Left forelimb (tissue), 1 donor: Measurements from ENCODE around the gene IRF2BP2.

Experiments
- DNase-seq: peaks from one replicate; pipeline ENCODE4 v3.0.0-alpha.2; 2018; ENCODE audit warnings: low spot score

IRF2BP2 gene

GRCh38 chr1:234634387-234634786, 24.4 kb upstream of the IRF2BP2 start:
- DNase-seq = no peak

GRCh38 chr1:234633246-234634003, 23.4 kb upstream of the IRF2BP2 start:
- DNase-seq = no peak

DNA sequence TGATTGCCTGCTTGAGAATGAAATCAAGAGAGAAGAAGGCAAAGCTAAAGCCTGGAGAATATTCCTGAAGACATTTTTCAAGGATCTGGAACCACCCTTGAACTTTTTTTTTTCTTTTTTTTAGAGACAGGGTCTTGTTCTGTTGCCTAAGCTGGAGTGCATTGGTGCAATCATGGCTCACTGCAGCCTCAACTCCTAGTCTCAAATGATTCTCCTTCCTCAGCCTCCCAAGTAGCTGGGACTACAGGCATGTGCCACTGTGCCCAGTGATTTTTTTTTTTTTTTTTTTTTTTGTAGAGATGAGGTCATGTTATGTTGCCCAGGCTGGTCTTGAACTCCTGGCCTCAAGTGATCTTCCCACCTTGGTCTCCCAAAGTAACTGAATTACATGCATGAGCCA, 22.2 kb upstream of the IRF2BP2 start:
- no peak for DNase-seq

DNA sequence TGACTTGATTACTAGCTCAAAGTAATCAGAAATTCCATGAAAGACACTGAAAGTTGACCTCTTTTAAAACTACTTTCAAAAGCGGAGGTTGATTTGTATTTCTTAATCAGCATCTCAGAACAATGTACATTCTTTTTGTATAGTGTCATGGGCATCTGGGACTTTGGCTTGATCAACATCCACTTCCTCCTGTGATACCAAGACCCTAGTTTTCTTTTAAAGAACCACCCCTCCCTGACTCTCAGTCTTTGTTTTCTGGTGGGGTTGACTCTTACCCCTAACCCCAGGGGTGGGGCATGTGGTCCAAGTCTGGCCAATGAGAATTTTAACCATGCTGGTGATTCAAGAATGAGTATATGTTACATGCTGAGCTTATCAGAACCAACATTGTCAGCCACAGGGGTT, 21.7 kb upstream of the IRF2BP2 start:
- DNase-seq = no peak

DNA sequence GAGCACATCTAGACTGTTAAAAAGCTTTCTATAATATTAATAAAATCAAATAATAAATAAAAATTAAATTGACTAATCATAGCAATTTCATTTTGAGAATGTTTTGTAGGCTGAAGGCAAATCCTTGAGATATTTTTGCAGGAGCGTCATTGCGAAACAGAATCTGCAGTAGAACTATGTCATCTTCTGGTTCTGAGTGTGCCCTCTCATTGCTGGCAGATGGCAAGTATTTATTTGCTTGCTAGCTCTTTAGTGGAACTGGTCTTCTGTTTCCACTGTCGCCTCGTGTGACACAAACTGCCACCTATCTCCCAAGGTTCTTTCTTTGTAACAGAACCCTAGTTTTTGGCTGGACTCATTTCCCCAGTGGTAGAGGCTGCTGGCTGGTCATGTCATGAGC, 19.0 kb upstream of the IRF2BP2 start:
- no peak for DNase-seq

- DNase-seq = no peak
These were observed 18.1 kb upstream of the IRF2BP2 start for GRCh38 chr1:234628089-234628488.

- DNase-seq = no peak
These were observed 17.3 kb upstream of the IRF2BP2 start for GRCh38 chr1:234627009-234627950.

DNA sequence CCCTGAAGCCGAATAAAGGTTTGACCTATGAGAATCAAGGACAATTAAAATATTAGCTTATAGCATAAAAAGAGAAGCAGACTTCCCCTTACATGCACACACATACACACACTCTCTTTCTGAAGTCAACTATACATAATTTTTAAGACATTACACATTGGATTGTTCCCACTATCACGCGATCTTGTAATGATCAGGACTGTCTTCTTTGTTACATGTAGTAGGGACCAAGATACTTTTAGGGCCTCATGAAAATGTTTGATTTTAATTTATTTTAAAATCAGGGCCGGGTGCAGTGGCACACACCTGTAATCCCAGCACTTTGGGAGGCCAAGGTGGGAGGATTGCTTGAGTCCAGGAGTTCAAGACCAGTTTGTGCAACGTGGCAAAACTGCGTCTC, 16.4 kb upstream of the IRF2BP2 start:
- no peak for DNase-seq

DNA sequence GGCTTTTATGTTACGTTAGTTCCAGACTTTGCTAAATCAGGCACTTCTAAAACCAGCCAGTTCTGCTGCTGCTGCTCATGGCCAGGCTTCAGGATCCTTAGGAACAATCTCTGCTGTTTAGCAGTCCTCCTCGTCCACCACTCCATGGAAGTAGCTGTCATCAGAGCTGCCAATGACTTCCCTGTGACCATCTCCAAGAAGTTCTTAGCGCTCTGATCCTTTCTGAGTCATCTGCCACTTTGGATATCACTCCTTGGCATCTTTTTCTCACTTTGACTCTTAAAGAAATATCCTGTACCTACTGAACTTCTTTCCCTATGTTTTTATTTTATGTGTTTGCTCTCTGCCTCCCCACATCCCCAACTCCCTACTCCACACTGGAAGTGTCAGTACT, 14.7 kb upstream of the IRF2BP2 start:
- no peak for DNase-seq

DNA sequence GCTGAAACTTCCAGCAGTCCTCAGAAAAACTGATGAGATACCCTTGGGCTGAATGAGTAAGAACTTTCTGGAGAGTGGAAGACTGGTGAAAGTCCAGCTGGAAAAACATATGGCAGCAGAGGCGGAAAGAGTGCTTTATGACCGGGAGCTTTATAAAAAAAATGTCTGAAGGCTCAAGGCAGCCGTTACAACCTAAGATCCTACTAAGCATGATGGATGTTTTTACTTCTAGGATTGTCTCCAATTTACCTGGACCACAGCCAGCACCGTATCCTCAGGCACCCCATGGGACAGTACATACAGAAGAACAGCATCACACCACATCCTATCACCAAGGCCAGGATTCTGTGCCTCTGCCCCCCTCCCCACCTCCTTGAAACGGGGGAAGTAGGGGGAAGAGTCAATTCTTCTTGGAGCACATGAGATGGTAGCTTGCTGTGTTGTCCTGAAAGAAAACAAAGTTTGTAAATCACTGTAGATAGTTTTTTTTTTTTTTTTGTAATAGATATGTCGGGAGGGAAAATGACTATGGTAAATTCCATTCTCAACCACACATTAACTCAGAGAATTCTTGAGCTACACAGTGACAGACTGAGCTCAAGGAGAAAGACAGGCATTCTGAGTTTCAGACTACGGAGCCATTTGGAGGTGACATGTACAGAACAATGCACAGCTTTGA, 11.8 kb upstream of the IRF2BP2 start:
- DNase-seq = peak; percentile 76

DNA sequence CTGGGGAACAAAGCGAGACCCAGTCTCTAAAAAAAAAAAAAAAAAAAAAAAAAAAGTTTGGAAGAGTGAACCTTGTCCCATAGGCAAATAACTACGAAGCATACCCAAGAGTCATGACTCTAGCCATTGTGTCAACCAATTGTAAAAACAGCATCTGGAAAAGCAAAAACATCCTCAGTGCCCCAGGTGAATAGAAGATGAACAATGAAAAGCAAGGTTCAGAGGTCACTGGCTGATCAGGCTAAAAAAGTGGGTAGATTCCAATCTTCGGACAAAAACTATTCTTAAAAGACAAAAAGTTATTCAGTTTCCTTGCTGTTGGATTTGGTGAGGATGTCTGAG, 11.1 kb upstream of the IRF2BP2 start:
- no peak for DNase-seq

DNA sequence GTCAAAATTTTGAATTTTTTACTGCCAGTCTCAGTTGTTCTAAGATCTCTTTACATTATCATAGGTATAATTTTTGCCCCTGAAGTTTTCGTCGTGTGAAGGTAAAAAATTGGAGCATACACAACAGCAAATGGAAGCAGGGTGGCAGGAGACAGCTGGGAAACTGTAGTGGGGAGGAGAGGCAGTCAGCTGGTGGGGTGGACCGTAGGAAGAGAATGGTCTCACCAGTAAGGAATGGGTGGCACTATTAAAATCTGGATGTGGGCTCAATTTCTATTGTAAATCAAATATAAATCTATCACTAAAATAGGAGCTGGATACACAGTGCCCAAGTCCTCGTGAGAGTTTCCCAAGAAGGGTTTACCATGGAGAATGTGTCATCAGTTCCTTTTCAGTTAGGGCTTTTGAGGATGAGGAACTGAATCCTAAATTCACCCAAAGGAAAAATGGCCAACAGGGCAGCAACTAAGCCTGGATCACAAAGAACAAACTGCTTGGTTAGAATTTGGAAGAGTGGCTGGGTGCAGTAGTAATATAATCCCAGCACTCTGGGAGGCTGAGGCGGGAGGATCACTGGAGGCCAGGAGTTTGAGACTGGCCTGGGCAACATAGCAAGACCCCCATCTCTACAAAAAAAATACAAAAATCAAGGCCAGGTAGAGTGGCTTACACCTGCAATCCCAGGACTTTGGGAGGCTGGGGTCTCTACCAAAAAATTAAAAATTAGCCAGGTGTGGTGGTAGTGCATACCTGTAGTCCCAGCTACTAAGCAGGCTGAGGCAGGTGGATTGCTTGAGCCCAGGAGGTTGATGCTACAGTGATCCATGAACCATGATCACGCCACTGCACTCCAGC, 10.5 kb upstream of the IRF2BP2 start:
- DNase-seq = no peak

- no peak for DNase-seq
These were observed 9.8 kb upstream of the IRF2BP2 start for GRCh38 chr1:234619794-234620247.

DNA sequence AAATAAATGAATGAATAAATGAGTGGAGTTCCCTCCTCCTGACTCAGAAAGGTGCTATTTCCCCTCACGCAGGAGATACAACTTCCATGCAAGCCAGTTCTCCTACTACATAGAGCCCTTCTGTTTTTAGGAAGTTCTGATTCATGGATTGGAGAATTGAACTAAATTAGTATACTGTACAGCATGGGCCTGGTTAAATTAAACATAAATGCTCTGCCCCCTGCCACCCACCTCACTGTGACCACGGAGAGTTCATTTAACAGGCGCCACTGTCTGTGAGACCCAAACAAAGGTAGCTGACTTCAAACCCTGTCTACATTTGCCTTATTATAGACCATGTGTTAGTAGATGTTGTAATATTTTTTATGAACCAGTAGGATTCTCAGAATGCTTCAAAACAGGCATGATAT, 9.1 kb upstream of the IRF2BP2 start:
- DNase-seq = no peak

DNA sequence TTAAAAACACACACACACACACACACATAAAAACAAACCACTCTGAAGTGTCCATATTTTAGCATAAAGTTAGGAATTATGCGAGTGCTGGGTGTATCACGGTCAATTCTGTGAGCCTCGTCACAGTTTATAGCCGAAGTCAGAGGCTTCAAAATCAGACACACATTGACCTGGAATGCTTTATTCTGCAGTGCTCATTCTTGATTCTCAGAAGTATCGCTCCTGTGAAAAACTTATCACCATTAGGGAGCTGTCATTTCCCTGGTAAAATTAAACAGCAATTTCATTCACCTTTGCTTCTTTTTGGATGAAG, 8.7 kb upstream of the IRF2BP2 start:
- no peak for DNase-seq

GRCh38 chr1:234617986-234618736, 8.2 kb upstream of the IRF2BP2 start:
- no peak for DNase-seq

DNA sequence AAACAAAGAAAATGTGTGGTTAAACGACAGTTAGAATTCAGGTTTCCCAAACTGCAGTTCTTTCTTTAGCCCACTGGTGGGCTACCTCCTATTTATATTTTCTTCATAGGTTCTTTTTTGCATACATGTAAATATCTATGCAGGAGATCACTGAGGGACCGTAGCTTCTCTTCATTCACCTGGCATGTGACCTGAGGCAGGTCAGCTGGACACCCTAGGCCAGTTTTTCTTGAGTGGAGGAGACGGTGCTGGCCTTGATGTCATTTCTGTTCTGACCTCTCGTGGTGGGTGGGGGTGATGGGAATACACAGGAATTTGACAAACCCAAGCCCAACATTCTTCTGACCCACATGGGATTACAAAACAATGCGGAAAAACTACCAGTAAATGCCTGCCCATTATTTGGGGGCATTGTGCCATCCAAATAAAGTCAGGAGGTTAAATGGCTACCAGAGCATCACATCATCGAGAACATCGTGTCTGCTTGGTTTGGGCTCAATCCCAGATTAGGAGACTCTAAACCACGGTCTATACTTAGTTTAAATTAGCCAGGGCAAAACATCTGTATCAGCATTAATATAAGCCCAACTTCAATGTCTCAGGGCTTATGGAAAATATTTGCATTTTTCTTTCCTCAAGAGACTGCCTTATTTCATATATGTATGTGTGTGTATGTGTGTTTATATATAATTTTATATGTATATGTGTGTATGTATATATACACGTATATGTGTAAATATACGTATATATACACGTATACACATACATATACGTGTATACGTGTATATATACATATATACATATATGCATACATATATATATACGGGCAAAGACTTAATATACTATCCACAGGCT, 7.4 kb upstream of the IRF2BP2 start:
- no peak for DNase-seq

DNA sequence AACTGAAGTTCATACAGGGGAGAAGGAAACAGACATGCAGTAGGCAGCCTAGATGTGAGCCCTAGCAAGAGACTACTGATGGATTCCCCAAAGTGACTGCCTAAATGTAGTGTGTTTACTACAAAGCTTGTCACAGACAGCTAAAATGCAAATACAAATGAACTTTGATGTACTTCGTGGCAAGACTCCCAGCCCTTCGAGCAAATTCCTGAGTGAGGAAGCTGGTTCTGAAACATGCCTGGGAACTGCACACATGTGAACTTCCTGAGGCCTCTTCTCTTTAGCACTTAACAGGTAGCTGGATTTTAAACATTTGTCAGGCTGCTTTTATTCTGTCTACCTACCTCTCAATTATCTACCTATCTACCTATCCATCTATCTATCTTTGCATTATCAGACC, 6.7 kb upstream of the IRF2BP2 start:
- DNase-seq = no peak

DNA sequence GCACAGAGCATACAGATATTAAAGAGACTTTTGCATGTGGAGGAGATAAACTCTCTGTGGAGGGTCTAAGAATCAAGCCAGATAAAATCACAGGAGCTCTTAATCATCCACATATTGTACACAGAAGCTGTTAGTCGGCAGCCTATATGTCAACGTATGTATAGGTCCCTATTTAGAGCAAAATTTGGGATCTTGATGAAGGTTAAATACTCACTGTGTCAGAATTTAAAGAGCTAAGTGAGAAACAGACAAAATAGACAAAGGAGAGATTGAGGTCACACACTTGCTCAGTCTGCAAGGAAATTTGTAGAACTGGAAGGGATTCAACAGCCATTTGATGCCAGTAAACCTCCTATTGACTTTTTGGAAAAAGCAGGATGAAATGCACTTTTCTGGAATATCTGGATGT, 4.1 kb upstream of the IRF2BP2 start:
- DNase-seq = no peak
